ENCODE measurements around the gene MXRA8. TPM values are rescaled to one million over a fixed set of nuclear protein-coding genes. Genes with fewer than 3 reads are reported as not detected.
"Not testable (repeated sequence)": the region's sequence is repeated elsewhere in the genome, so short reads cannot be mapped to it uniquely, and the experiment has no call there.

MXRA8 gene
- total RNA-seq, 6 experiments from 2014 or later, result 2.2 to 11.9 (median 3.3) TPM

DNA sequence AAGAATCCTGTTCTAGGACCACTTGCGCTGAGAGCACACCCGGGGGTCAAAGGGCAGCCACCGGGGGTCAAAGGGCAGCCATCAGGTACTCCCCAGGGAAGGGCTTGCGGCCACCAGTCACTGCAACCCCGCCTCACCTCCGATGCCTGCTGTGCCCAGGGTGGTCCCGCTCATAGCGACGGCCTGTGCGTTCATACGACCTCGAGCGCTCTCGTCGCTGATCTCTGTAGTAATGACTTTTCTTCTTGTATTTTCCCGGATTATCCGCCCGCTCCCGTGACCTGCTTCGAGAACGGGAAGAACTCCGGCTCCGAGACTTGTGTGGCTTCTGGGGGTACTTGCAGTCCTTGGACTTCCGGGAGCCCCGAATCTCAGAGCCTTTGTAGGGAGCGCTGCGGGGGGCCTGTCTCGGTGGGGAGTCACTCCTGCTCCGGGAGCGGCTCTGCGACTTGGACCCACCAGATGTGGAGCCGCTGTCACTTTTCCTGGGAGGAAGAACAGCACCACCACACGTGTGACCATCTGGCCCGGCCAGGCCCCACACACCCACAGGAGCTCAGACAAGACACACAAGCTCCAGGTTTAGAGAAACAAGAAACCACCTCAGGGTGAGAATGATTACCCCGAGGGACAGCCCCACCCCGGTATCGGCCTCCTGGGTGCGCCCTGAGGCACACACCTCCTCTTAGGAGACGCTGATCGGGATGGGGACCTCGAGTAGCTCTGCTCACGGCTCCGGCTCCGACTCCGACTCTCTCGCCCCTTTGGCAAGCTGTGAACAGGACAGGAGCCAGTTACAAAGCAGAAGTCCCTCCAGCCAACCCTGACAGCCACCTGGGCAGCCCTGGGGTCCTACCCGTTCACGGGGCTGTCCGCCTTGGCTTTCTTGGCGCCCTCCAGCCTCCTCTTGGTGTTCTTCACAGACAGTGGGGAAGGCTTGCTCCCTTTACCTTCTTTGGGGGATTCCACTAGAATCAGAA is 29.0 kb upstream of the MXRA8 start:
- no peak for TF ChIP-seq POLR2A (IDR thresholded peaks at IDR 0.05)
- TF ChIP-seq, protein P1, sequence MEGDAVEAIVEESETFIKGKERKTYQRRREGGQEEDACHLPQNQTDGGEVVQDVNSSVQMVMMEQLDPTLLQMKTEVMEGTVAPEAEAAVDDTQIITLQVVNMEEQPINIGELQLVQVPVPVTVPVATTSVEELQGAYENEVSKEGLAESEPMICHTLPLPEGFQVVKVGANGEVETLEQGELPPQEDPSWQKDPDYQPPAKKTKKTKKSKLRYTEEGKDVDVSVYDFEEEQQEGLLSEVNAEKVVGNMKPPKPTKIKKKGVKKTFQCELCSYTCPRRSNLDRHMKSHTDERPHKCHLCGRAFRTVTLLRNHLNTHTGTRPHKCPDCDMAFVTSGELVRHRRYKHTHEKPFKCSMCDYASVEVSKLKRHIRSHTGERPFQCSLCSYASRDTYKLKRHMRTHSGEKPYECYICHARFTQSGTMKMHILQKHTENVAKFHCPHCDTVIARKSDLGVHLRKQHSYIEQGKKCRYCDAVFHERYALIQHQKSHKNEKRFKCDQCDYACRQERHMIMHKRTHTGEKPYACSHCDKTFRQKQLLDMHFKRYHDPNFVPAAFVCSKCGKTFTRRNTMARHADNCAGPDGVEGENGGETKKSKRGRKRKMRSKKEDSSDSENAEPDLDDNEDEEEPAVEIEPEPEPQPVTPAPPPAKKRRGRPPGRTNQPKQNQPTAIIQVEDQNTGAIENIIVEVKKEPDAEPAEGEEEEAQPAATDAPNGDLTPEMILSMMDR (IDR thresholded peaks at IDR 0.05), result no peak
- ATAC-seq (peak in 1 of 4 donors; percentile 36), DNase-seq (no peak)
- peaks cover 0 to 16% (median 0%) of the 10 kb centered on the region in 4 donors for H3K4me1 ChIP-seq
- H3K9me3 ChIP-seq, result no peaks in the 10 kb centered on the region
- no peak overlapping the region for H3K27ac ChIP-seq
- no peaks in the 10 kb centered on the region for H3K27me3 ChIP-seq
- H3K36me3 ChIP-seq, result peaks cover 28 to 68% (median 48%) of the 10 kb centered on the region in 4 donors
- intact Hi-C loops (cut with DNase I), result no loop called here
- H3K4me3 ChIP-seq, result no peak overlapping the region
- 94% methylated on average over 28 of the region's 50 CpGs for WGBS (ENCODE audit: insufficient coverage, low coverage, low lambda C conversion rate, missing lambda C conversion rate)

DNA sequence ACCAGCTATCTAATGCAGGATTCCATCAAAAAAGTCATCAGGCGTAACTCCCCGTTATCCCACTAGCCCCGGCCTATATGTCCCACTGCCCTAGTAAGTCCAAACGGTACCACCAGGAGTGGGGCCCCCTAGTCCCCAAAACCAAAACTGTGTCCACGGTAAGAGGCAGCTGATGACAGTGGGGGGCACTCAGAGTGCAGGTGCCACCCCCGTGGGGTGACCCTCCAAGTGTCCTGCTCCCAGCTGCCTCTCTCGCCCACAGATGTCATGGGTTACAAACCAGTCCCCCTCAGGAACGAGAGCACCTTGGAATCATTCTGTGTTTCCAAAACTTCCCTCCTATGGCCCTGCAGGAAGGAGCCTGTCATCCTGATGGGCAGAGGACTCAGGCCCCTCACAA is 27.6 kb upstream of the MXRA8 start:
- no peak for ATAC-seq
- no peak for DNase-seq
- H3K27me3 ChIP-seq, result no peaks in the 10 kb centered on the region
- no peak overlapping the region for H3K27ac ChIP-seq
- 87% methylated on average over 3 of the region's 8 CpGs for WGBS (ENCODE audit: insufficient coverage, low coverage, low lambda C conversion rate, missing lambda C conversion rate)
- H3K4me1 ChIP-seq, result peaks cover 0 to 16% (median 0%) of the 10 kb centered on the region in 4 donors
- no peak overlapping the region for H3K4me3 ChIP-seq
- peaks cover 22 to 54% (median 40%) of the 10 kb centered on the region in 4 donors for H3K36me3 ChIP-seq
- no peaks in the 10 kb centered on the region for H3K9me3 ChIP-seq
- no peak for TF ChIP-seq POLR2A (IDR thresholded peaks at IDR 0.05)
- TF ChIP-seq, protein P1 (IDR thresholded peaks at IDR 0.05), result no peak
- intact Hi-C loops (cut with DNase I), result no loop called here

DNA sequence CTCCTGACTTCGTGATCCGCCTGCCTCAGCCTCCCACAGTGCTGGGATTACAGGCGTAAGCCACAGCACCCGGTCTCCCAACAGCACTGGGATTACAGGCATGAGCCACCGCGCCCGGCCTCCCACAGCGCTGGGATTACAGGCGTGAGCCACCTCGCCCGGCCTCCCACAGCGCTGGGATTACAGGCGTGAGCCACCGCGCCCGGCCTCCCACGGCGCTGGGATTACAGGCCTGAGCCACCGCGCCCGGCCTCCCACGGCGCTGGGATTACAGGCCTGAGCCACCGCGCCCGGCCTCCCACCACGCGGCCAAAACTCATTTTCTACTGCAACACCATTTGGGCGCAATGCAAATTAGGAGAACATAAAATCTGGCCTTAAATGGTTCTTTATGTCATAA is 27.0 kb upstream of the MXRA8 start:
- H3K9me3 ChIP-seq, DNase-seq: not testable (repeated sequence)

DNA sequence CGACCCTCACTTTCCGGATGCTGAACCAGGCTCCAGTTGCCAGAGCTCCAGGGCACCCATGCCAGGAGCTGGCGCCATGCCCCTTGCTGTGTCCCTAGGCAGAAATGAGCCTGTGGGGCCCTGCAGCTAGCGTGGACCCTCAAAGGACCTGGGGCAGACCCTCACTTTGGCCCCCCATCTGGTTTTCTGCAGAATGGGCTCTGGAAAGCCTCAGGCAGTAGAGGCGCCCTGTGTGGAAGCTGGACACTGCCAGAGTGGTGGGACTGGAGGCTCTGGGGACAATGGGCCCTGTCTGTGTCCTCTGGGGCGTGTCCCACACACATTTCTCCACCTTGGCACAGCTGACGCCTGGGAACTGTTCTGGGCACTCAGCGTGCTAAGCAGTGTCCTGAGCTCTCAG is 22.9 kb upstream of the MXRA8 start:
- Histone ChIP-seq H3K36me3 (peaks cover 0 to 9% (median 5%) of the 10 kb centered on the region in 4 donors), H3K27me3 (no peaks in the 10 kb centered on the region), H3K4me3 (no peak overlapping the region), H3K27ac (no peak overlapping the region), H3K9me3 (no peaks in the 10 kb centered on the region), H3K4me1 (peaks cover 0 to 16% (median 0%) of the 10 kb centered on the region in 4 donors)
- DNase-seq, result no peak
- no peak for ATAC-seq
- intact Hi-C loops (cut with DNase I), result no loop called here
- TF ChIP-seq, protein P1 (IDR thresholded peaks at IDR 0.05), result no peak
- no peak for TF ChIP-seq POLR2A (IDR thresholded peaks at IDR 0.05)
- 60% methylated on average over 1 of the region's 8 CpGs for WGBS (ENCODE audit: insufficient coverage, low coverage, low lambda C conversion rate, missing lambda C conversion rate)

More for the DNA sequence above, 27.0 kb upstream of the MXRA8 start:
- 84% methylated on average over 11 of the region's 29 CpGs for WGBS (ENCODE audit: insufficient coverage, low coverage, low lambda C conversion rate, missing lambda C conversion rate)
- H3K4me3 ChIP-seq; H3K27ac ChIP-seq; H3K27me3 ChIP-seq; ATAC-seq; intact Hi-C loops (cut with DNase I): not testable (repeated sequence)
- peaks cover 18 to 48% (median 34%) of the 10 kb centered on the region in 4 donors for H3K36me3 ChIP-seq
- peaks cover 0 to 16% (median 0%) of the 10 kb centered on the region in 4 donors for H3K4me1 ChIP-seq

DNA sequence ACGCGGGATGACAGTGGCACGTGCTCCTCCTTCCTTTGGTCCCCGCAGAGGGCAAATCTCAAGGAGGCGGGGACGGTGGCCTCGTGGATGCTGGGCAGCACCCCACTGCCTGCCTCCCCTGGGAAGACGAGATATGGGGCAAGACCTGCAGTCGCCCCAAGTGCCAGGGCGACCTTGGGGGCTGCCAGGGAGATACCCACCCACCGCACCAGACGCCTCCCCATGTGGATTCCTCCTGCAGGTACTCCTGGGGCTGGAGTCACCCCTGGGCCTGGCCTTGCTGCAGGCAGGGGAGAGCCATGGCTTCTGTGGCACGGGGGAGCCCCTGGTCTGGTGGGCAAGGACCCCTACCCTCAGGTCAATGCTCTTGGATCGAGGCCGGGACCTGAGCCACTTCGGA is 22.5 kb upstream of the MXRA8 start:
- H3K4me1 ChIP-seq, result peaks cover 0 to 20% (median 0%) of the 10 kb centered on the region in 4 donors
- no CpG with 5 or more reads among the region's 16 CpGs for WGBS (ENCODE audit: insufficient coverage, low coverage, low lambda C conversion rate, missing lambda C conversion rate)
- intact Hi-C loops (cut with DNase I), result no loop called here
- no peak overlapping the region for H3K27ac ChIP-seq
- H3K27me3 ChIP-seq, result no peaks in the 10 kb centered on the region
- no peaks in the 10 kb centered on the region for H3K9me3 ChIP-seq
- no peak for TF ChIP-seq POLR2A (IDR thresholded peaks at IDR 0.05)
- TF ChIP-seq, protein P1 (IDR thresholded peaks at IDR 0.05), result no peak
- DNase-seq (no peak), ATAC-seq (peak in 1 of 4 donors; percentile 11)
- H3K4me3 ChIP-seq, result no peak overlapping the region
- peaks cover 0 to 5% (median 2%) of the 10 kb centered on the region in 4 donors for H3K36me3 ChIP-seq
